ENCODE measurements around the gene ZNF835.

GRCh38 chr19:56619121-56619520 lies 52.4 kb downstream of the ZNF835 start:
- no peak for TF ChIP-seq EZH2 (IDR thresholded peaks at IDR 0.05; ENCODE audit: borderline replicate concordance, low read length)
- TF ChIP-seq CTCF (conservative IDR thresholded peaks at IDR 0.05 in 1 of 2, IDR thresholded peaks at IDR 0.05 in 1 of 2; ENCODE audit: extremely low read depth in 1 of 2, insufficient read depth in 1 of 2, low read depth in 1 of 2, low read length in 2 of 2) = no peak
